GM10248 (cell line): ENCODE results near the gene PSAT1.

Experiments used
- CTCF ChIA-PET: fragments of 300-600 bp; sonication (Branson Sonifier 250); formaldehyde crosslinking; extraction: SDS; loops from one replicate; lab custom pipeline; 2021; ENCODE audit warnings: antibody characterized with exemption; lab: Yijun Ruan, JAX
- POLR2A ChIA-PET: fragments of 350-650 bp; sonication (Branson Sonifier 250); formaldehyde crosslinking; extraction: SDS; loops from one replicate; lab custom pipeline; 2020; ENCODE audit warnings: antibody characterized with exemption; lab: Yijun Ruan, JAX
- DNase-seq: peaks from one replicate; pipeline ENCODE4 v3.0.0; 2012; ENCODE audit errors: extremely low spot score
- CTCF ChIP-seq: IDR thresholded peaks from 2 replicates; pipeline ENCODE4 v1.5.1; 2012; ENCODE audit warnings: mild to moderate bottlenecking, low read depth; ENCODE audit errors: extremely low read depth, missing control alignments, control extremely low read depth

PSAT1 gene

GRCh38 chr9:78291240-78291925 is 5.5 kb upstream of the PSAT1 start:
- CTCF ChIA-PET: interaction anchor here (1.0 to 1.5 kb wide), 2 partner anchors 10 to 18 kb away, joined by 3 to 4 read pairs; no protein-coding TSS in a partner anchor
- DNase-seq: no peak
- no peak for TF ChIP-seq CTCF
- POLR2A ChIA-PET: no interaction called here

- POLR2A ChIA-PET: no interaction called here
- CTCF ChIA-PET: no interaction called here
Measured at GRCh38 chr9:78292026-78292425, 4.9 kb upstream of the PSAT1 start.

GRCh38 chr9:78292716-78293497 is 4.0 kb upstream of the PSAT1 start:
- CTCF ChIA-PET: interaction anchor here (1.8 kb wide), 2 partner anchors 14 to 32 kb away, joined by 4 to 6 read pairs; no protein-coding TSS in a partner anchor
- no peak for TF ChIP-seq CTCF
- POLR2A ChIA-PET: no interaction called here
- no peak for DNase-seq

More at GRCh38 chr9:78292026-78292425, 4.9 kb upstream of the PSAT1 start:
- TF ChIP-seq CTCF: no peak
- DNase-seq: no peak

GRCh38 chr9:78294290-78295176 is 2.4 kb upstream of the PSAT1 start:
- no peak for TF ChIP-seq CTCF
- DNase-seq: no peak
- ChIA-PET POLR2A (no interaction called here), CTCF (interaction anchor here (1.4 to 1.8 kb wide), 3 partner anchors 16 to 31 kb away, joined by 3 to 6 read pairs (median 4); no protein-coding TSS in a partner anchor)

GRCh38 chr9:78295177-78295575 is 1.7 kb upstream of the PSAT1 start:
- TF ChIP-seq CTCF: no peak
- no peak for DNase-seq
- CTCF ChIA-PET: interaction anchor here (1.4 kb wide), 1 partner anchor 22 kb away, joined by 3 read pairs; no protein-coding TSS in a partner anchor
- POLR2A ChIA-PET: no interaction called here

GRCh38 chr9:78295731-78296130 is 1.2 kb upstream of the PSAT1 start:
- ChIA-PET POLR2A (no interaction called here), CTCF (no interaction called here)
- DNase-seq: no peak
- no peak for TF ChIP-seq CTCF
